ENCODE measurements around the gene HDAC11.

DNA sequence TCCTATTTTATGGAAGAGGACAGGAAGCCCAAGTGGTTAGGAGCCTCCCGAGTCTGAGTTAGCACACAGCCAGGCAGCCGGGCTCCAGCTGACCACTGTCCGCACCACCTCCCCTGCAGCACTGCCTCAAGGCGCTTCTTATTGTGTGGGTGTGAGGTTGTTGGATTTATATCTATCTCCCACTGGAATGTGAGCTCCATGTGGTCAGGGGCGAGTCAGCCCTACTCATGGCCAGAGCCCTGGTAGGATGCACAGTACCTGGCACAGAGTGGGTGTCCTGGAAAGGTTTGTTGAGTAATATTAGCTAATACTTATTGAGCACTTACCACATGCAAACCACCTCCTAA, 59.2 kb downstream of the HDAC11 start:
- TF ChIP-seq, protein P1, sequence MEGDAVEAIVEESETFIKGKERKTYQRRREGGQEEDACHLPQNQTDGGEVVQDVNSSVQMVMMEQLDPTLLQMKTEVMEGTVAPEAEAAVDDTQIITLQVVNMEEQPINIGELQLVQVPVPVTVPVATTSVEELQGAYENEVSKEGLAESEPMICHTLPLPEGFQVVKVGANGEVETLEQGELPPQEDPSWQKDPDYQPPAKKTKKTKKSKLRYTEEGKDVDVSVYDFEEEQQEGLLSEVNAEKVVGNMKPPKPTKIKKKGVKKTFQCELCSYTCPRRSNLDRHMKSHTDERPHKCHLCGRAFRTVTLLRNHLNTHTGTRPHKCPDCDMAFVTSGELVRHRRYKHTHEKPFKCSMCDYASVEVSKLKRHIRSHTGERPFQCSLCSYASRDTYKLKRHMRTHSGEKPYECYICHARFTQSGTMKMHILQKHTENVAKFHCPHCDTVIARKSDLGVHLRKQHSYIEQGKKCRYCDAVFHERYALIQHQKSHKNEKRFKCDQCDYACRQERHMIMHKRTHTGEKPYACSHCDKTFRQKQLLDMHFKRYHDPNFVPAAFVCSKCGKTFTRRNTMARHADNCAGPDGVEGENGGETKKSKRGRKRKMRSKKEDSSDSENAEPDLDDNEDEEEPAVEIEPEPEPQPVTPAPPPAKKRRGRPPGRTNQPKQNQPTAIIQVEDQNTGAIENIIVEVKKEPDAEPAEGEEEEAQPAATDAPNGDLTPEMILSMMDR (IDR thresholded peaks at IDR 0.05), result no peak
- no peak for TF ChIP-seq POLR2A (IDR thresholded peaks at IDR 0.05)

All from heart left ventricle (tissue), 13 donors.